IMR-90 (cell line): ENCODE data around the gene RAD51B. TPM values are rescaled to one million over a fixed set of nuclear protein-coding genes. Genes with fewer than 3 reads are reported as not detected.

Experiments
- ATAC-seq: fragments of 200-7000 bp; cut with Tn5 transposase; 2 replicates; pipeline ENCODE4 v1.9.1; 2020; ENCODE audit warnings: low read depth, mild to moderate bottlenecking, moderate library complexity
- BruUV-seq: library from RNA; stranded (reverse); fragments of 400-500 nt; replicated peaks from 2 replicates; lab custom pipeline; 2021; lab: Mats Ljungman, UMichigan
- CTCF ChIA-PET: fragments of 300-600 bp; formaldehyde crosslinking; extraction: SDS; loops from one replicate; lab custom pipeline; 2021; ENCODE audit warnings: antibody characterized with exemption; lab: Yijun Ruan, JAX
- POLR2A ChIA-PET: fragments of 300-600 bp; sonication (Branson Sonifier 250); formaldehyde crosslinking; loops from one replicate; lab custom pipeline; 2022; ENCODE audit warnings: antibody characterized with exemption; ENCODE audit not compliant: unreplicated experiment; lab: Charles Lee
- DNase-seq: peaks from one replicate; pipeline ENCODE4 v3.0.0; 2013
- H2AFZ ChIP-seq: replicated peaks from 2 replicates; pipeline ENCODE3; 2013; ENCODE audit warnings: low read length, mild to moderate bottlenecking; ENCODE audit not compliant: poor library complexity
- H2AK5ac ChIP-seq: 2 replicates; pipeline ENCODE4 v1.6.1; 2013; ENCODE audit warnings: low read depth, low read length, inconsistent platforms
- H2AK9ac ChIP-seq: replicated peaks from 2 replicates; pipeline ENCODE3; 2013; ENCODE audit warnings: mild to moderate bottlenecking, low read depth, low read length, moderate library complexity; ENCODE audit not compliant: poor library complexity
- H2BK120ac ChIP-seq: 2 replicates; pipeline ENCODE4 v1.6.1; 2013; ENCODE audit warnings: low read depth, low read length, inconsistent platforms
- H2BK15ac ChIP-seq: 3 replicates; pipeline ENCODE4 v1.6.1; 2013; ENCODE audit warnings: low read depth, low read length, inconsistent platforms
- H2BK20ac ChIP-seq: 2 replicates; pipeline ENCODE4 v1.6.1; 2013; ENCODE audit warnings: low read depth, mild to moderate bottlenecking, inconsistent platforms, low read length, moderate library complexity
- H2BK5ac ChIP-seq: 2 replicates; pipeline ENCODE4 v1.6.1; 2013; ENCODE audit warnings: mild to moderate bottlenecking, low read depth, low read length, inconsistent platforms; ENCODE audit not compliant: poor library complexity, severe bottlenecking
- H3K14ac ChIP-seq: replicated peaks from 2 replicates; pipeline ENCODE4 v1.6.1; 2013; ENCODE audit warnings: low read depth, low read length, inconsistent platforms
- H3K18ac ChIP-seq: 2 replicates; pipeline ENCODE4 v1.6.1; 2013; ENCODE audit warnings: low read depth, low read length, control low read depth
- H3K23ac ChIP-seq: 2 replicates; pipeline ENCODE4 v1.6.1; 2013; ENCODE audit warnings: low read depth, low read length, inconsistent platforms
- H3K27ac ChIP-seq: 2 replicates; pipeline ENCODE4 v1.5.1; 2013; ENCODE audit warnings: mild to moderate bottlenecking, control low read depth, low read length; ENCODE audit not compliant: insufficient read depth
- H3K27me3 ChIP-seq: 2 replicates; pipeline ENCODE4 v1.6.1; 2013; ENCODE audit warnings: low read length; ENCODE audit not compliant: control insufficient read depth, insufficient read depth
- H3K36me3 ChIP-seq: 2 replicates; pipeline ENCODE4 v1.6.1; 2013; ENCODE audit warnings: low read length, mixed read lengths; ENCODE audit not compliant: control insufficient read depth, insufficient read depth
- H3K4ac ChIP-seq: 2 replicates; pipeline ENCODE4 v1.6.1; 2013; ENCODE audit warnings: low read depth, low read length, inconsistent platforms
- H3K4me1 ChIP-seq: 2 replicates; pipeline ENCODE4 v1.6.1; 2013; ENCODE audit warnings: low read length, mixed read lengths; ENCODE audit not compliant: control insufficient read depth, insufficient read depth
- H3K4me2 ChIP-seq: 2 replicates; pipeline ENCODE4 v1.6.1; 2013; ENCODE audit warnings: low read depth, mild to moderate bottlenecking, control low read depth, low read length, moderate library complexity
- H3K4me3 ChIP-seq: 2 replicates; pipeline ENCODE4 v1.5.1; 2013; ENCODE audit warnings: low read depth, mild to moderate bottlenecking, control low read depth, low read length, moderate library complexity; ENCODE audit not compliant: insufficient read depth
- H3K56ac ChIP-seq: 2 replicates; pipeline ENCODE4 v1.6.1; 2013; ENCODE audit warnings: low read length, inconsistent platforms; ENCODE audit not compliant: insufficient read depth; ENCODE audit errors: extremely low read depth
- H3K79me1 ChIP-seq, 2 experiments: 2 replicates each; pipeline ENCODE4 v1.6.1; 2013; ENCODE audit warnings: low read length in 2 of 2, inconsistent platforms in 1 of 2, low read depth in 1 of 2
- H3K9ac ChIP-seq: 2 replicates; pipeline ENCODE4 v1.6.1; 2013; ENCODE audit warnings: low read depth, low read length, control low read depth
- H3K9me1 ChIP-seq: 2 replicates; pipeline ENCODE4 v1.6.1; 2013; ENCODE audit warnings: low read length, inconsistent platforms; ENCODE audit not compliant: insufficient read depth
- H3K9me3 ChIP-seq: 2 replicates; pipeline ENCODE4 v1.6.1; 2013; ENCODE audit warnings: low read length; ENCODE audit not compliant: control insufficient read depth, insufficient read depth
- H4K20me1 ChIP-seq: 2 replicates; pipeline ENCODE4 v1.6.1; 2013; ENCODE audit warnings: low read length, inconsistent platforms; ENCODE audit not compliant: insufficient read depth
- H4K5ac ChIP-seq: 2 replicates; pipeline ENCODE4 v1.6.1; 2013; ENCODE audit warnings: mild to moderate bottlenecking, low read depth, low read length, control low read depth
- H4K8ac ChIP-seq, 2 experiments: 2 replicates each; pipeline ENCODE4 v1.6.1; 2013; ENCODE audit warnings: low read depth in 2 of 2, low read length in 2 of 2, control low read depth in 1 of 2, inconsistent platforms in 1 of 2
- H4K91ac ChIP-seq: 2 replicates; pipeline ENCODE4 v1.6.1; 2013; ENCODE audit warnings: low read depth, low read length, inconsistent platforms; ENCODE audit not compliant: insufficient read depth
- BHLHE40 ChIP-seq: fragments of 150-350 bp; IDR thresholded peaks from 2 replicates; pipeline ENCODE4 v1.6.1; 2016; ENCODE audit warnings: mild to moderate bottlenecking, low read depth, low read length
- CEBPB ChIP-seq: IDR thresholded peaks from 2 replicates; pipeline ENCODE4 v1.6.1; 2012; ENCODE audit warnings: low read depth, low read length, improper control_type of control experiment
- CHD1 ChIP-seq: IDR thresholded peaks from 2 replicates; pipeline ENCODE4 v1.6.1; 2012; ENCODE audit warnings: low read depth, low read length, improper control_type of control experiment
- FOS ChIP-seq: fragments of 150-350 bp; IDR thresholded peaks from 2 replicates; pipeline ENCODE4 v1.6.1; 2016; ENCODE audit warnings: low read depth, low read length
- MAFK ChIP-seq: IDR thresholded peaks from 2 replicates; pipeline ENCODE4 v1.6.1; 2012; ENCODE audit warnings: low read depth, low read length, improper control_type of control experiment
- MAZ ChIP-seq: IDR thresholded peaks from 2 replicates; pipeline ENCODE4 v1.6.1; 2012; ENCODE audit warnings: low read depth, mild to moderate bottlenecking, low read length, improper control_type of control experiment, moderate library complexity, borderline replicate concordance
- MXI1 ChIP-seq: IDR thresholded peaks from 2 replicates; pipeline ENCODE4 v1.6.1; 2012; ENCODE audit warnings: low read depth, mild to moderate bottlenecking, low read length, moderate library complexity, borderline replicate concordance
- NFE2L2 ChIP-seq: fragments of 150-350 bp; IDR thresholded peaks from 2 replicates; pipeline ENCODE4 v1.6.1; 2016; ENCODE audit warnings: low read depth, mild to moderate bottlenecking, low read length
- POLR2A ChIP-seq: IDR thresholded peaks from 2 replicates; pipeline ENCODE4 v1.6.1; 2012; ENCODE audit warnings: mild to moderate bottlenecking, low read depth, low read length
- RCOR1 ChIP-seq: IDR thresholded peaks from 2 replicates; pipeline ENCODE4 v1.6.1; 2012; ENCODE audit warnings: mild to moderate bottlenecking, low read length, improper control_type of control experiment; ENCODE audit not compliant: insufficient replicate concordance
- RFX5 ChIP-seq: IDR thresholded peaks from 2 replicates; pipeline ENCODE4 v1.8.0; 2012; ENCODE audit warnings: low read depth, mild to moderate bottlenecking, low read length, moderate library complexity
- SMC3 ChIP-seq: fragments of 150-350 bp; IDR thresholded peaks from 2 replicates; pipeline ENCODE4 v1.6.1; 2016; ENCODE audit warnings: low read depth, mild to moderate bottlenecking, antibody characterized with exemption, low read length, moderate library complexity
- WGBS, 2 experiments: methylation state at CpG; one replicate each; pipeline versions ENCODE4 v1.1.5 to v1.1.7; 2013; ENCODE audit warnings: missing lambda C conversion rate in 2 of 2; ENCODE audit not compliant: insufficient read length in 1 of 2; ENCODE audit errors: extremely low coverage in 2 of 2; 5-methylcytosine and 5-hydroxymethylcytosine counted together
- dilution Hi-C: fragments of 300-500 bp; cut with HindIII; formaldehyde crosslinking; loops from one replicate; pipeline ENCODE4 v1.14.3; 2018; ENCODE audit warnings: low sequenced_read_pairs; ENCODE audit not compliant: unreplicated experiment
- in situ Hi-C: fragments of 300-500 bp; cut with MboI; formaldehyde crosslinking; loops from 3 replicates; pipeline ENCODE4 v1.14.3; 2019; ENCODE audit warnings: low sequenced_read_pairs, inconsistent platforms, mixed read lengths
- intact Hi-C: fragments of 100-400 bp; cut with micrococcal nuclease; formaldehyde crosslinking; loops from 2 replicates; pipeline ENCODE4 v1.10.0; 2022
- polyA plus RNA-seq, 3 experiments: library from polyadenylated mRNA; depleted of rRNA; stranded (reverse); fragments of >200 nt; gene quantifications; 2 replicates each; pipeline ENCODE4 v1.2.3, GENCODE V29; 2012; ENCODE audit warnings: low replicate concordance in 1 of 3
- total RNA-seq: library from RNA; depleted of rRNA; stranded (reverse); fragments of >200 nt; gene quantifications from 2 replicates; pipeline ENCODE4 v1.2.3, GENCODE V29; 2012
- TF ChIP-seq, protein P1 (sequence below): fragments of 150-350 bp; IDR thresholded peaks from 2 replicates; pipeline ENCODE4 v1.6.1; 2016; ENCODE audit warnings: low read depth, mild to moderate bottlenecking, low read length, moderate library complexity, borderline replicate concordance
- TF ChIP-seq, protein P2 (sequence below): fragments of 150-350 bp; IDR thresholded peaks from 2 replicates; pipeline ENCODE4 v1.6.1; 2017; ENCODE audit warnings: mild to moderate bottlenecking, antibody characterized with exemption, low read length, low read depth
- TF ChIP-seq, protein P3 (sequence below): conservative IDR thresholded peaks from 2 replicates; pipeline ENCODE4 v1.5.1; 2012; ENCODE audit warnings: mild to moderate bottlenecking, low read depth, low read length, improper control_type of control experiment

Gene RAD51B
- total and polyA plus RNA-seq, 2 of the 4 experiments (the other 2 are of a cell fraction), result 5.1 to 18.8 TPM

DNA sequence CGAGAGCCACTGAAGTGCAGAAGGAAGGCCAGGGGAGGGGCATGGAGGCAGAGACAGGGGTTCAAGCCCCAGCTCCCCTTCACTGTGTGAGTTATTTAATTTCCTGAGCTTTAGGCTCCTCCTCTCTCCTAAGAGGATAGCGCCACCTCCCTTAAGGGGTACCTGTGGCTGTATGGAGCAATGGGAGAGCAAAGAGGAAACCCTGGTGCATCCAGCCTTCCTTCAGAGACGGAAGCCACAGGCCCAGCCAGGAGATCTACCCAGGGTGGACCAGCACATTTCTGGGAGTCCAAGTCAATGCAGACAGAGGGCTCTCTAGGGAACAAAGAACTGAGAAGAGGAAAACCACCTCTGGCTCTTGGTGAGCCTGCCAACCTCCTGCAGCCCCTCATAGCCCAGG is 883.0 kb downstream of the RAD51B start:
- WGBS, 2 experiments, result 100% methylated on average over 1 of the region's 3 CpGs; no CpG with 5 or more reads in 1 of the 2 experiments
- Histone ChIP-seq H3K9me1 (peaks cover 19% of the 10 kb centered on the region), H2BK20ac (peak overlapping the region; percentile 89), H3K4ac (peak overlapping the region; percentile 73), H4K91ac (peak overlapping the region; percentile 55), H4K20me1 (no peaks in the 10 kb centered on the region), H3K36me3 (no peaks in the 10 kb centered on the region), H3K27ac (no peak overlapping the region), H3K4me3 (no peak overlapping the region), H2BK15ac (peak overlapping the region; percentile 82), H4K8ac (peak overlapping the region in 1 of 2 experiments; percentile 23; a peak in 1 of 4 replicates), H2BK5ac (peak overlapping the region; percentile 47), H3K18ac (peak overlapping the region; percentile 22), H3K9me3 (peaks cover 7% of the 10 kb centered on the region; the same call in 1 of the 2 replicates), H3K27me3 (no peaks in the 10 kb centered on the region), H3K4me2 (no peak overlapping the region), H3K14ac (peak overlapping the region; percentile 38), H2BK120ac (peak overlapping the region; percentile 66), H2AK5ac (peak overlapping the region; percentile 86), H3K9ac (no peak overlapping the region), H3K56ac (no peak overlapping the region), H4K5ac (peak overlapping the region; percentile 21; the same call in 1 of the 2 replicates), H3K4me1 (peaks cover 12% of the 10 kb centered on the region), H3K23ac (no peak overlapping the region), H3K79me1 (no peaks in the 10 kb centered on the region), H2AFZ (peak overlapping the region; percentile 85), H2AK9ac (peak overlapping the region; percentile 82)
- ChIA-PET CTCF (no interaction called here), POLR2A (interaction anchor here (0.5 kb wide), 1 partner anchor 20 kb away, joined by 12 read pairs; no protein-coding TSS in a partner anchor)
- BruUV-seq, result no TSS peak
- DNase-seq (no peak), ATAC-seq (no peak)
- in situ Hi-C loops (no loop called here), dilution Hi-C loops (no loop called here), intact Hi-C loops (no loop called here)
- TF ChIP-seq MXI1 (no peak), BHLHE40 (no peak), POLR2A (no peak), NFE2L2 (no peak), MAZ (no peak), RFX5 (no peak), FOS (no peak), CEBPB (no peak), MAFK (no peak), RCOR1 (no peak), CHD1 (no peak), SMC3 (no peak)
- TF ChIP-seq, protein P1, sequence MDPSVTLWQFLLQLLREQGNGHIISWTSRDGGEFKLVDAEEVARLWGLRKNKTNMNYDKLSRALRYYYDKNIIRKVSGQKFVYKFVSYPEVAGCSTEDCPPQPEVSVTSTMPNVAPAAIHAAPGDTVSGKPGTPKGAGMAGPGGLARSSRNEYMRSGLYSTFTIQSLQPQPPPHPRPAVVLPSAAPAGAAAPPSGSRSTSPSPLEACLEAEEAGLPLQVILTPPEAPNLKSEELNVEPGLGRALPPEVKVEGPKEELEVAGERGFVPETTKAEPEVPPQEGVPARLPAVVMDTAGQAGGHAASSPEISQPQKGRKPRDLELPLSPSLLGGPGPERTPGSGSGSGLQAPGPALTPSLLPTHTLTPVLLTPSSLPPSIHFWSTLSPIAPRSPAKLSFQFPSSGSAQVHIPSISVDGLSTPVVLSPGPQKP, result no peak
- TF ChIP-seq, protein P2, sequence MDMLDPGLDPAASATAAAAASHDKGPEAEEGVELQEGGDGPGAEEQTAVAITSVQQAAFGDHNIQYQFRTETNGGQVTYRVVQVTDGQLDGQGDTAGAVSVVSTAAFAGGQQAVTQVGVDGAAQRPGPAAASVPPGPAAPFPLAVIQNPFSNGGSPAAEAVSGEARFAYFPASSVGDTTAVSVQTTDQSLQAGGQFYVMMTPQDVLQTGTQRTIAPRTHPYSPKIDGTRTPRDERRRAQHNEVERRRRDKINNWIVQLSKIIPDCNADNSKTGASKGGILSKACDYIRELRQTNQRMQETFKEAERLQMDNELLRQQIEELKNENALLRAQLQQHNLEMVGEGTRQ, result no peak
- TF ChIP-seq, protein P3, sequence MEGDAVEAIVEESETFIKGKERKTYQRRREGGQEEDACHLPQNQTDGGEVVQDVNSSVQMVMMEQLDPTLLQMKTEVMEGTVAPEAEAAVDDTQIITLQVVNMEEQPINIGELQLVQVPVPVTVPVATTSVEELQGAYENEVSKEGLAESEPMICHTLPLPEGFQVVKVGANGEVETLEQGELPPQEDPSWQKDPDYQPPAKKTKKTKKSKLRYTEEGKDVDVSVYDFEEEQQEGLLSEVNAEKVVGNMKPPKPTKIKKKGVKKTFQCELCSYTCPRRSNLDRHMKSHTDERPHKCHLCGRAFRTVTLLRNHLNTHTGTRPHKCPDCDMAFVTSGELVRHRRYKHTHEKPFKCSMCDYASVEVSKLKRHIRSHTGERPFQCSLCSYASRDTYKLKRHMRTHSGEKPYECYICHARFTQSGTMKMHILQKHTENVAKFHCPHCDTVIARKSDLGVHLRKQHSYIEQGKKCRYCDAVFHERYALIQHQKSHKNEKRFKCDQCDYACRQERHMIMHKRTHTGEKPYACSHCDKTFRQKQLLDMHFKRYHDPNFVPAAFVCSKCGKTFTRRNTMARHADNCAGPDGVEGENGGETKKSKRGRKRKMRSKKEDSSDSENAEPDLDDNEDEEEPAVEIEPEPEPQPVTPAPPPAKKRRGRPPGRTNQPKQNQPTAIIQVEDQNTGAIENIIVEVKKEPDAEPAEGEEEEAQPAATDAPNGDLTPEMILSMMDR, result no peak
